ENCODE measurements around the gene CCDC197. TPM values are rescaled to one million over a fixed set of nuclear protein-coding genes. Genes with fewer than 3 reads are reported as not detected.

CCDC197 gene
- total RNA-seq, 1 experiment from 2014 or later: not detected

DNA sequence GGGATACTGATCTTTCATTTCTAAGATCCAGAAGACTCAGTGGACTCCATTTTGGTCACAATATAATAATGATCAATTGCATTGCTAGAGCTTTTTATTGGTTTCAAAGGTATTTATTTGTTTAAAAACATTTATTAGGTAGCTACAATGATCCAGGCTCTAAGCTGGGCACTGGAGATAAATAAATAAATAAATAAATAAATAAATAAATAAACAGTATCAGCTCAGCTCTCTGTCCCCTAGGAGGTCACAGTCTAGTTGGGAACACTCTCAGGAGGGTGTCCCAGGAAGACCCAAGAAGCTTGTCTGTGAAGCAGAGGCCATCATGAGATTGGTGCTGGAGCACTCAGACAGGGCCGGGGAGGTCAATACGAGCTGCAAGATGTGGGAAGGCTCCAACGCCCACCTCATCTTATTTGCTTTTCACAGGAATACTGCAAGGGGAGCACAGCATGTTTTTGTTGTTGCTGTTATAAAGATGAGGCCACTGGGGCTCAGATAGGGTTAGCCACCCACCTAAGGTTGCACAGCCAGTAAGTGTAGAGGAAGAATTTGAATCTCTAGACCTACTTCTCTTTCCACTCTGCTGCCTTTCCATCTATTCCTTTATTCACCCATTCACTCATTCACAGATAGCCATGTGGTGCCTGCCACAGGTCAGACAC lies 36.2 kb upstream of the CCDC197 start:
- no peak for DNase-seq (ENCODE audit: low read depth)

DNA sequence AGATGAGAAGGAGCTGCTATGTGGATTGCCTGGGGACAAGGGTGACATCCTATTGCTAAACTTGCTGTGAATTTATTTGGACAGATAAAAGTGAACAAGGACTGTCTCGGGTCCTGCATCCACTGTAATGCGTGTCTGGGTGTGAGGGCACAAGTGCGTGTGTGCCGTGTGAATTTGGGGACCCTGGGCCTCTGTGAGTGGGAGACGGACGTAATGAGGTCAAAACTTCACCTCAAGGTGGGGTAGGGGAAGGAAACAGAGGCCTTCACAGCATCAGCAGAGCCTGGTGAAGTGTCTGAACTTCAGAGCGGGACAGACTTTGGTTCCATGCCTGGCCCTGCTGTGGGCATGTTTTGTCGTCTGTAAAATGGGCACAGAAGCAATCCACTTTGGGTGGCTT lies 35.5 kb upstream of the CCDC197 start:
- DNase-seq (ENCODE audit: low read depth): no peak

GRCh38 chr14:93962701-93963601 lies 34.1 kb upstream of the CCDC197 start:
- DNase-seq (ENCODE audit: low read depth): peak; percentile 67

DNA sequence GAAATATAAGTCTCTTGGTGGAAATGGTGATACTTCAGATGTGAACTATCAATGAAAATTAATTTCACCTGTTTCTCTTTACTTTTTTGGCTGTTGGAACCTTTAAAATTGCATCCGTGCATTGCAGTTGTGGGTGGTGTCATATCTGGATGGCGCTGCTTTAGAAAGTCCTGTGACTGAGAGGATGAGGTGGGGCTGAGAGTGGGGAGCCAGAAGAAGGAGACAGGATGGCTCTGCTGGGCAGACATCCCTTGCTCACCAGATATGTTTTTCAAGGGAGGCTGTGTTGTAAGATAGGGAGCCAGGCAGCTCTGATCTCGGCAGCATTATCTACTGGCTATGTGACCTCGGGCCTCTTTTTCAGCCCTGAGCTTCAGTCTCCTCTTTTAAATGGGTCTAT lies 33.4 kb upstream of the CCDC197 start:
- DNase-seq (ENCODE audit: low read depth): no peak

- no peak for DNase-seq (ENCODE audit: low read depth)
Measured at GRCh38 chr14:93964281-93964680, 32.8 kb upstream of the CCDC197 start.

DNA sequence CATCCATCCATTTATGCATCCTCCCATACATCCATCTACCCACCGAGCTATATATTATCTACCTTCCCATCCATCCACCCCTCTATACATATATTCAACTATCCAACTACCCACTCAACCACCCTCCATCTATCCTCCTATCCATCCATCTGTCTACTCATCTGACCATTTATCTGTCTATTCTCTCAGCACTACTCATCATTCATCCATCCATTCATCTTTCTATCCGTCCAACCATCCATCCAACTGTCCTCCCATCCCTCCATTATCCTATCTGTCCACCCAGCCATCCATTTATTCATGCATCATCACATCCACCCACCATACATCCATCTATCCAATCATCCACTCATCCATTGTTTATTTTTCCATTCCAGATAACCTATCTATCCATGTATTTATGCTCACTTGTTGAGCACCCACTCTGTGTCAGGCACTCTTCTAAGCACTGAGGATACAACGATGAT lies 32.2 kb upstream of the CCDC197 start:
- DNase-seq (ENCODE audit: low read depth): no peak

GRCh38 chr14:93965287-93965821 lies 31.7 kb upstream of the CCDC197 start:
- peak; percentile 88 for DNase-seq (ENCODE audit: low read depth)

GRCh38 chr14:93965946-93966474 lies 31.1 kb upstream of the CCDC197 start:
- no peak for DNase-seq (ENCODE audit: low read depth)

DNA sequence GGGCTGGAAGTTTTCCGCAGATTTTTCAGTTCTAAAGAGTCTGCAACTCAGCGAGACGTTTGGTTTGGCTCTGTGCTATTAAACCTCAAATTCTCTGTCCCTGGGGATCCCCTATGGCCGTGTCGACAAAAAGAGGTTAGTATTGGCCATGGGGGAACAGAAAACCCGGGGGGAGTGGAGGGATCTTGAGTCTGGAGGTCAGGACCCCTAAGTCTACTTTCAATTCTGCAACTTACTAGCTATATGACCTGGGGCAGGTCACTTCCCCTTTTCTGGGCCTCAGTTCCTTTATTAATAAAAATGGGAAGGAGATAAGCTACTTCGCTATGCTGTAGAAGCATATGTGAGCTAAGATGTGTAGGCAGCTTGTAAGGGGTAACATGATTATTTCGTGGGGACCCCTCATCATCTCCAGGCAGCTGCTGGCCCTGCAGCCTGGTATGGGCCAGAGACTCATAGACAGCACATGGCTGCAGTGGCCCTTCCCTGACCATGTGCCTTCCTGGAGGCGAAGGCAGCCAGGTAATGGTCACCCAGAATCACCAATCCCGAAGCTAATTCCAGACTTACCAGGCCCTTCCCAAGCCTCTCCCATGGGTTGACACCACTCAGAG lies 29.4 kb upstream of the CCDC197 start:
- DNase-seq (ENCODE audit: low read depth): no peak

- no peak for DNase-seq (ENCODE audit: low read depth)
Measured at GRCh38 chr14:93969082-93969828, 27.8 kb upstream of the CCDC197 start.

GRCh38 chr14:93970585-93970964 lies 26.5 kb upstream of the CCDC197 start:
- no peak for DNase-seq (ENCODE audit: low read depth)

- DNase-seq (ENCODE audit: low read depth): peak; percentile 47
Measured at GRCh38 chr14:93970965-93971634, 26.0 kb upstream of the CCDC197 start.

- no peak for DNase-seq (ENCODE audit: low read depth)
Measured at GRCh38 chr14:93971635-93972027, 25.5 kb upstream of the CCDC197 start.

- no peak for DNase-seq (ENCODE audit: low read depth)
Measured at GRCh38 chr14:93972618-93973205, 24.4 kb upstream of the CCDC197 start.

DNA sequence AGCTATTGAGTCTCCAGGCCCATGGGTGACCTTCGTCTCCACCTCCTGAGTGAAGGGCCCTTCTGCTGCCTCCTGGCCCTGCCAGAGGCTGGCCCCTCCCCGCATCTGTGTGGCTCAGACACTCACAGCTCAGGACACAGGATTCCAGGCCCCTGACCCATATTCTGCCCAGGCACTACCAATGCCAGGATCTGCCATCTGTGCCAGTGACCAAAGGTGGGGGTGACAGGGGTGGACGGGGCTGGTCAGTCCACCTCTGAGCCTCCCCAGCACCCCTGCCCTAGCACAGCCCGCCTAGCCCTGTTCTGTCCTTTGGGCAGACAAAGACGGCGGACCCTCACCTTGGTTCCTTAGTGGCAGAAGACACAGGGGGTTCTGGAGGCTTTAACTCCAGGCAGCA lies 23.5 kb upstream of the CCDC197 start:
- no peak for DNase-seq (ENCODE audit: low read depth)

DNA sequence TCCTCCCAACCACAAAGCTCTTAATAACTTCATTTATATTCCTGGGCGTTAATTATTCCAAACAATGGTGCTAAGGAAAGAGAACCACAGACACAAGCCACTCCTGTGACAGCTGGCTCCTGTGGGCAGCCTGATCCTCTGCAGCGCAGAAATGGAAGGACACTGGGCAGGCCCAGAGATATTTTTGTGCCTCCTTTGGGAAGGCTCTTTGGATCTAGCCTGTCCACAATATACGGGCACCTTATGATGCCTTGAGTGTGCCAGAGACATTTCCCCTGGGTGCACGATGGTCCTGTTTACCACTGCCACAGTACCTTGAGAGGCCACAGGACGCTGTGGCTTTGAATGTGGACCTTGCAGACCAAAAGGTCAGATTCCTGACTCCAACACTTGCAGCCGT lies 22.8 kb upstream of the CCDC197 start:
- DNase-seq (ENCODE audit: low read depth): no peak

GRCh38 chr14:93974833-93975232 lies 22.3 kb upstream of the CCDC197 start:
- DNase-seq (ENCODE audit: low read depth): no peak

- DNase-seq (ENCODE audit: low read depth): no peak
Measured at GRCh38 chr14:93975791-93976476, 21.2 kb upstream of the CCDC197 start.

- DNase-seq (ENCODE audit: low read depth): no peak
Measured at GRCh38 chr14:93976477-93977057, 20.5 kb upstream of the CCDC197 start, which contains the start of gene ASB2. TSS of gene ASB2 (minus strand) at chr14:93976570. CDS start at chr14:93964539, 12,031 bp downstream.

All from M059J (cell line).